Measurements from ENCODE around the gene ZBTB17.

The ZBTB17 gene

GRCh38 chr1:15958793-15959192 is 17.1 kb downstream of the ZBTB17 start:
- DNase-seq: no peak

GRCh38 chr1:15958111-15958510 is 17.8 kb downstream of the ZBTB17 start:
- no peak for DNase-seq

GRCh38 chr1:15957221-15958095 is 18.4 kb downstream of the ZBTB17 start:
- DNase-seq: no peak

- DNase-seq: no peak
Measured at GRCh38 chr1:15956150-15956549, 19.8 kb downstream of the ZBTB17 start.

- DNase-seq: no peak
Measured at GRCh38 chr1:15955552-15955951, 20.3 kb downstream of the ZBTB17 start.

GRCh38 chr1:15954316-15954715 is 21.6 kb downstream of the ZBTB17 start:
- DNase-seq: no peak

GRCh38 chr1:15953791-15954241 is 22.1 kb downstream of the ZBTB17 start:
- DNase-seq: no peak

GRCh38 chr1:15953294-15953771 is 22.6 kb downstream of the ZBTB17 start:
- peak; percentile 60 for DNase-seq

- DNase-seq: no peak
Measured at GRCh38 chr1:15952317-15953258, 23.3 kb downstream of the ZBTB17 start.

- DNase-seq: no peak
Measured at GRCh38 chr1:15951341-15952153, 24.4 kb downstream of the ZBTB17 start.

- DNase-seq: peak; percentile 80
Measured at GRCh38 chr1:15950763-15951295, 25.1 kb downstream of the ZBTB17 start.

- DNase-seq: no peak
Measured at GRCh38 chr1:15950302-15950701, 25.6 kb downstream of the ZBTB17 start.

GRCh38 chr1:15949453-15950245 is 26.3 kb downstream of the ZBTB17 start:
- DNase-seq: peak; percentile 90

- peak; percentile 80 for DNase-seq
Measured at GRCh38 chr1:15948595-15949452, 27.1 kb downstream of the ZBTB17 start.

GRCh38 chr1:15948091-15948591 is 27.8 kb downstream of the ZBTB17 start:
- no peak for DNase-seq

GRCh38 chr1:15947382-15948090 is 28.4 kb downstream of the ZBTB17 start:
- no peak for DNase-seq

GRCh38 chr1:15946571-15947381 is 29.1 kb downstream of the ZBTB17 start:
- no peak for DNase-seq

GRCh38 chr1:15945832-15946448 is 30.0 kb downstream of the ZBTB17 start:
- DNase-seq: no peak

Data from femur (tissue), 1 donor.